HuH-7 (cell line): ENCODE data around the gene SSR1.
"Not testable (repeated sequence)": the region's sequence is repeated elsewhere in the genome, so short reads cannot be mapped to it uniquely, and the experiment has no call there.

Experiments
- DNase-seq: peaks from one replicate; pipeline ENCODE4 v3.0.0; 2011; ENCODE audit warnings: low spot score

SSR1 gene

GRCh38 chr6:7276199-7276524 is 36.8 kb downstream of the SSR1 start:
- no peak for DNase-seq

- DNase-seq, result not testable (repeated sequence)
Observed at GRCh38 chr6:7274525-7274924, 38.5 kb downstream of the SSR1 start.

GRCh38 chr6:7273709-7274108 is 39.3 kb downstream of the SSR1 start:
- no peak for DNase-seq

- no peak for DNase-seq
Observed at GRCh38 chr6:7271205-7271534, 41.8 kb downstream of the SSR1 start.

- DNase-seq, result peak; percentile 45
Observed at GRCh38 chr6:7270320-7271204, 42.4 kb downstream of the SSR1 start.

- DNase-seq, result no peak
Observed at GRCh38 chr6:7269816-7270215, 43.2 kb downstream of the SSR1 start.

GRCh38 chr6:7268816-7269555 is 44.0 kb downstream of the SSR1 start:
- DNase-seq, result no peak

- DNase-seq, result no peak
Observed at GRCh38 chr6:7268362-7268761, 44.6 kb downstream of the SSR1 start.

- DNase-seq, result no peak
Observed at GRCh38 chr6:7267466-7268091, 45.4 kb downstream of the SSR1 start.

- DNase-seq, result no peak
Observed at GRCh38 chr6:7267071-7267465, 45.9 kb downstream of the SSR1 start.

GRCh38 chr6:7265385-7265726 is 47.6 kb downstream of the SSR1 start:
- DNase-seq, result not testable (repeated sequence)

- DNase-seq, result no peak
Observed at GRCh38 chr6:7264686-7265384, 48.2 kb downstream of the SSR1 start.

GRCh38 chr6:7264041-7264440 is 49.0 kb downstream of the SSR1 start:
- DNase-seq, result no peak

GRCh38 chr6:7263519-7263805 is 49.5 kb downstream of the SSR1 start:
- DNase-seq, result not testable (repeated sequence)

- DNase-seq, result no peak
Observed at GRCh38 chr6:7262746-7263518, 50.1 kb downstream of the SSR1 start.

- no peak for DNase-seq
Observed at GRCh38 chr6:7261852-7262461, 51.0 kb downstream of the SSR1 start.

- DNase-seq, result peak; percentile 97
Observed at GRCh38 chr6:7261032-7261841, 51.8 kb downstream of the SSR1 start.

- DNase-seq, result no peak
Observed at GRCh38 chr6:7260291-7261031, 52.5 kb downstream of the SSR1 start.

GRCh38 chr6:7258231-7258763 is 54.7 kb downstream of the SSR1 start:
- DNase-seq, result no peak
